ENCODE measurements around the gene PAFAH1B2. TPM values are rescaled to one million over a fixed set of nuclear protein-coding genes. Genes with fewer than 3 reads are reported as not detected.

PAFAH1B2 gene
- total RNA-seq, 1 experiment from 2014 or later: 153 TPM

GRCh38 chr11:117222991-117223740 is 79.1 kb downstream of the PAFAH1B2 start:
- intact Hi-C loops (cut with micrococcal nuclease; ENCODE audit: unreplicated experiment): no loop called here
- CTCF ChIA-PET: no interaction called here
- Histone ChIP-seq H3K4me3 (ENCODE audit: low read depth, low read length, poor library complexity, severe bottlenecking) (no peak overlapping the region), H3K27me3 (replicated peaks; ENCODE audit: insufficient read depth, low read depth, low read length, poor library complexity) (no peaks in the 10 kb centered on the region), H3K27ac (ENCODE audit: low read depth, low read length, poor library complexity, severe bottlenecking) (peak overlapping the region; percentile 71), H3K4me1 (ENCODE audit: insufficient read depth, low read length, poor library complexity, severe bottlenecking) (peaks cover 23% of the 10 kb centered on the region), H3K36me3 (ENCODE audit: insufficient read depth, low read length, poor library complexity, severe bottlenecking) (peaks cover 5% of the 10 kb centered on the region), H3K9me3 (ENCODE audit: low read depth, low read length, poor library complexity, severe bottlenecking) (no peaks in the 10 kb centered on the region)
- POLR2A ChIA-PET (ENCODE audit: low non-redundant PET): no interaction called here
- no peak for DNase-seq (ENCODE audit: low spot score)
- TF ChIP-seq, protein P1, sequence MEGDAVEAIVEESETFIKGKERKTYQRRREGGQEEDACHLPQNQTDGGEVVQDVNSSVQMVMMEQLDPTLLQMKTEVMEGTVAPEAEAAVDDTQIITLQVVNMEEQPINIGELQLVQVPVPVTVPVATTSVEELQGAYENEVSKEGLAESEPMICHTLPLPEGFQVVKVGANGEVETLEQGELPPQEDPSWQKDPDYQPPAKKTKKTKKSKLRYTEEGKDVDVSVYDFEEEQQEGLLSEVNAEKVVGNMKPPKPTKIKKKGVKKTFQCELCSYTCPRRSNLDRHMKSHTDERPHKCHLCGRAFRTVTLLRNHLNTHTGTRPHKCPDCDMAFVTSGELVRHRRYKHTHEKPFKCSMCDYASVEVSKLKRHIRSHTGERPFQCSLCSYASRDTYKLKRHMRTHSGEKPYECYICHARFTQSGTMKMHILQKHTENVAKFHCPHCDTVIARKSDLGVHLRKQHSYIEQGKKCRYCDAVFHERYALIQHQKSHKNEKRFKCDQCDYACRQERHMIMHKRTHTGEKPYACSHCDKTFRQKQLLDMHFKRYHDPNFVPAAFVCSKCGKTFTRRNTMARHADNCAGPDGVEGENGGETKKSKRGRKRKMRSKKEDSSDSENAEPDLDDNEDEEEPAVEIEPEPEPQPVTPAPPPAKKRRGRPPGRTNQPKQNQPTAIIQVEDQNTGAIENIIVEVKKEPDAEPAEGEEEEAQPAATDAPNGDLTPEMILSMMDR (conservative IDR thresholded peaks at IDR 0.05; ENCODE audit: low read depth, low read length): no peak
- no peak for TF ChIP-seq EZH2 (IDR thresholded peaks at IDR 0.05; ENCODE audit: borderline replicate concordance, low read depth, low read length, poor library complexity, severe bottlenecking)
- BruUV-seq (replicated peaks): no TSS peak

DNA sequence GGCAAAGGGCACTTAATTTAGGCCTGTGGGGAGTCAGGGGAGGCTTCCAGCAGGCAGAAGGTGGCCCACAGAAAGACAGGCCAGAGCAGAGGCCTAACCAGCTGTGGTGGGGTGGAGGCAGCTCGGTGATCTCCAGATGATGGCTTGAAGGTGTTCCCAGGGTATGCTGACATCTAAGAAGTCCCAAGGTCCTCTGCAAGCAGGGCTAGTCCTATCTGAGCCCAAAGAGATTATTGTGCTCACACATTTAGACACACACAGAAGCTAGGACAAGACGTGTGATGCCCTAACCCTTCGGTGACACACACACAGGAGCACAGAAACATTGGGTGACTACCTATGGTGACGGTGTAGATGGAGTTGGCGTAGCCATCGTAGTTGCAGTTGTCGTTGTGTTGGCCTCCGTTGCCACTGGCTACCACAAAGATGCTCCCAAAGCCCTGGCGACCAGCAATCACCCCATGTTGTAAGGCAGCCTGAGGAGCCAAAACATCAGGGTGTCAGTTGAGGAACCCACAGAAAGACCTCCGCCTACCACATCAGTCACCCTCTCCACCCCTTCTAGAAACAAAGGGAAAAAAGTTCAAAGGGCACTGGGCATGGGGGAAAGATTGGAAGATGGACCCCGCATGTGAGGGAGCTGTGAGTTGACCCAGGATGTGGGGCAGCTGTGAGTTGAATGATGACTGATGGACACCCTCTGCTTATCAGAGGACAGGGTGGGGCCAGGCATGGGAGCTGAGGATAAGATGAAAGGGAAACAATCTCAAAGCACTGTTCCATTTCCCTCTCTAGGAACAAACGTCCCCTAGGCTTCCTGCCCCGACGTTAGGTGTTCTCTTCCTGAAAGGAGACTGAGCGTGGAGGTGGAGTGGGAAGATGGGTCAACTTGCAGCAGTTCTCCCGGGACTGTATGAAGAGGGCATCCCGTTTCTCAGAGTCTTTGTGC is 79.9 kb downstream of the PAFAH1B2 start:
- no peaks in the 10 kb centered on the region for H3K27me3 ChIP-seq (replicated peaks; ENCODE audit: insufficient read depth, low read depth, low read length, poor library complexity)
- ChIA-PET POLR2A (ENCODE audit: low non-redundant PET) (interaction anchor here (0.6 kb wide), 1 partner anchor 388 kb away, joined by 3 read pairs; no protein-coding TSS in a partner anchor), CTCF (no interaction called here)
- peaks cover 3% of the 10 kb centered on the region for H3K36me3 ChIP-seq (ENCODE audit: insufficient read depth, low read length, poor library complexity, severe bottlenecking)
- no peak overlapping the region for H3K4me3 ChIP-seq (ENCODE audit: low read depth, low read length, poor library complexity, severe bottlenecking)
- no TSS peak for BruUV-seq (replicated peaks)
- H3K27ac ChIP-seq (ENCODE audit: low read depth, low read length, poor library complexity, severe bottlenecking): no peak overlapping the region
- H3K9me3 ChIP-seq (ENCODE audit: low read depth, low read length, poor library complexity, severe bottlenecking): no peaks in the 10 kb centered on the region
- no peak for TF ChIP-seq EZH2 (IDR thresholded peaks at IDR 0.05; ENCODE audit: borderline replicate concordance, low read depth, low read length, poor library complexity, severe bottlenecking)
- TF ChIP-seq, protein P1 (conservative IDR thresholded peaks at IDR 0.05; ENCODE audit: low read depth, low read length): no peak
- peaks cover 23% of the 10 kb centered on the region for H3K4me1 ChIP-seq (ENCODE audit: insufficient read depth, low read length, poor library complexity, severe bottlenecking)
- no peak for DNase-seq (ENCODE audit: low spot score)
- intact Hi-C loops (cut with micrococcal nuclease; ENCODE audit: unreplicated experiment): no loop called here

GRCh38 chr11:117225553-117226170 is 81.6 kb downstream of the PAFAH1B2 start:
- no peak for TF ChIP-seq EZH2 (IDR thresholded peaks at IDR 0.05; ENCODE audit: borderline replicate concordance, low read depth, low read length, poor library complexity, severe bottlenecking)
- TF ChIP-seq, protein P1 (conservative IDR thresholded peaks at IDR 0.05; ENCODE audit: low read depth, low read length): no peak
- H3K27ac ChIP-seq (ENCODE audit: low read depth, low read length, poor library complexity, severe bottlenecking): no peak overlapping the region
- POLR2A ChIA-PET (ENCODE audit: low non-redundant PET): interaction anchor here (0.7 kb wide), 1 partner anchor 31 kb away, joined by 8 read pairs; no protein-coding TSS in a partner anchor
- CTCF ChIA-PET: interaction anchor here (0.6 to 1.6 kb wide), 6 partner anchors 7 to 703 kb away, joined by 3 to 9 read pairs (median 5); partner anchors contain the start of genes APOA5 and SIDT2
- BruUV-seq (replicated peaks): no TSS peak
- peaks cover 22% of the 10 kb centered on the region for H3K4me1 ChIP-seq (ENCODE audit: insufficient read depth, low read length, poor library complexity, severe bottlenecking)
- intact Hi-C loops (cut with micrococcal nuclease; ENCODE audit: unreplicated experiment): loop anchor here (1.0 to 5.0 kb wide), 5 partner anchors 44 to 493 kb away; partner anchors contain the start of gene APOA5
- H3K4me3 ChIP-seq (ENCODE audit: low read depth, low read length, poor library complexity, severe bottlenecking): no peak overlapping the region
- no peaks in the 10 kb centered on the region for H3K9me3 ChIP-seq (ENCODE audit: low read depth, low read length, poor library complexity, severe bottlenecking)
- no peak for DNase-seq (ENCODE audit: low spot score)
- no peaks in the 10 kb centered on the region for H3K27me3 ChIP-seq (replicated peaks; ENCODE audit: insufficient read depth, low read depth, low read length, poor library complexity)
- peaks cover 3% of the 10 kb centered on the region for H3K36me3 ChIP-seq (ENCODE audit: insufficient read depth, low read length, poor library complexity, severe bottlenecking)
